SK-N-SH (cell line): ENCODE results near the gene ACSL3.

ENCODE experiments used
- EP300 ChIP-seq, 2 experiments: IDR thresholded peaks; 2 replicates each; pipeline versions ENCODE4 v1.4.0 to v1.6.1; 2012; ENCODE audit warnings: borderline replicate concordance in 1 of 2, low read depth in 1 of 2, low read length in 1 of 2
- GABPA ChIP-seq: IDR thresholded peaks from 2 replicates; pipeline ENCODE4 v1.4.0; 2012; ENCODE audit warnings: low read depth, mild to moderate bottlenecking
- NFIC ChIP-seq: IDR thresholded peaks from 2 replicates; pipeline ENCODE4 v1.4.0; 2012; ENCODE audit warnings: borderline replicate concordance
- POLR2AphosphoS5 ChIP-seq: IDR thresholded peaks from 2 replicates; pipeline ENCODE4 v1.6.1; 2012; ENCODE audit warnings: low read depth, low read length
- RCOR1 ChIP-seq: fragments of 150-350 bp; IDR thresholded peaks from 2 replicates; pipeline ENCODE4 v1.6.1; 2017; ENCODE audit warnings: antibody characterized with exemption, low read length
- RFX5 ChIP-seq: IDR thresholded peaks from 2 replicates; pipeline ENCODE4 v1.6.1; 2012; ENCODE audit warnings: mild to moderate bottlenecking, improper control_type of control experiment, low read length
- SIN3A ChIP-seq: IDR thresholded peaks from 2 replicates; pipeline ENCODE4 v1.6.1; 2012; ENCODE audit warnings: low read depth, mild to moderate bottlenecking, low read length, moderate library complexity, borderline replicate concordance
- TAF1 ChIP-seq: IDR thresholded peaks from 2 replicates; pipeline ENCODE4 v1.6.1; 2012; ENCODE audit warnings: low read depth, mild to moderate bottlenecking, low read length, moderate library complexity, borderline replicate concordance
- YY1 ChIP-seq: IDR thresholded peaks from 2 replicates; pipeline ENCODE4 v1.4.0; 2012; ENCODE audit warnings: low read depth, mild to moderate bottlenecking
- TF ChIP-seq, protein P1 (sequence below): fragments of 200-600 bp; sonication (generic); IDR thresholded peaks from 2 replicates; pipeline ENCODE4 v1.6.1; 2017; ENCODE audit warnings: antibody characterized with exemption, mild to moderate bottlenecking, moderate library complexity
- TF ChIP-seq, protein P2 (sequence below): IDR thresholded peaks from 2 replicates; pipeline ENCODE4 v1.4.0; 2012; ENCODE audit warnings: low read depth, borderline replicate concordance

DNA sequence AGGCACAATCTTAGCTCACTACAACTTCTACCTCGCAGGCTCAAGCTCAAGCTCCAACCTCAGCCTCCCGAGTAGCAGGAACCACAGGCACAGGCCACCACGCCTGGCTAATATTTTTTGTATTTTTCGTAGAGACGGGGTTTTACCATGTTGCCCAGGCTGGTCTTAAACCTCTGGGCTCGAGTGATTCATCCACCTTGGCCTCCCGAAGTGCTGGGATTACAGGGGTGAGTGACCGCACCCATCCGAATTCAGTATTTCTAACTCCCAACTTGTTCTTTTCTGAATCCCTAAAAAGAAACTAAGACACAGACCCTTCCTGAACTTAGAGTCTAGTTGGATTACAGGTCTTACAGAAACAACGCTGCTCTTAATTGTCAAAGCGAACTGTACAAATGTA, 32.3 kb upstream of the ACSL3 start:
- no peak for TF ChIP-seq EP300 (IDR thresholded peaks at IDR 0.05; ENCODE audit: borderline replicate concordance in 1 of 2, low read depth in 1 of 2, low read length in 1 of 2)
- TF ChIP-seq NFIC = no peak
- TF ChIP-seq, protein P1, sequence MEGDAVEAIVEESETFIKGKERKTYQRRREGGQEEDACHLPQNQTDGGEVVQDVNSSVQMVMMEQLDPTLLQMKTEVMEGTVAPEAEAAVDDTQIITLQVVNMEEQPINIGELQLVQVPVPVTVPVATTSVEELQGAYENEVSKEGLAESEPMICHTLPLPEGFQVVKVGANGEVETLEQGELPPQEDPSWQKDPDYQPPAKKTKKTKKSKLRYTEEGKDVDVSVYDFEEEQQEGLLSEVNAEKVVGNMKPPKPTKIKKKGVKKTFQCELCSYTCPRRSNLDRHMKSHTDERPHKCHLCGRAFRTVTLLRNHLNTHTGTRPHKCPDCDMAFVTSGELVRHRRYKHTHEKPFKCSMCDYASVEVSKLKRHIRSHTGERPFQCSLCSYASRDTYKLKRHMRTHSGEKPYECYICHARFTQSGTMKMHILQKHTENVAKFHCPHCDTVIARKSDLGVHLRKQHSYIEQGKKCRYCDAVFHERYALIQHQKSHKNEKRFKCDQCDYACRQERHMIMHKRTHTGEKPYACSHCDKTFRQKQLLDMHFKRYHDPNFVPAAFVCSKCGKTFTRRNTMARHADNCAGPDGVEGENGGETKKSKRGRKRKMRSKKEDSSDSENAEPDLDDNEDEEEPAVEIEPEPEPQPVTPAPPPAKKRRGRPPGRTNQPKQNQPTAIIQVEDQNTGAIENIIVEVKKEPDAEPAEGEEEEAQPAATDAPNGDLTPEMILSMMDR = no peak
- no peak for TF ChIP-seq GABPA
- no peak for TF ChIP-seq POLR2AphosphoS5
- TF ChIP-seq SIN3A = no peak
- no peak for TF ChIP-seq RFX5
- no peak for TF ChIP-seq TAF1
- TF ChIP-seq RCOR1 = no peak
- TF ChIP-seq, protein P2, sequence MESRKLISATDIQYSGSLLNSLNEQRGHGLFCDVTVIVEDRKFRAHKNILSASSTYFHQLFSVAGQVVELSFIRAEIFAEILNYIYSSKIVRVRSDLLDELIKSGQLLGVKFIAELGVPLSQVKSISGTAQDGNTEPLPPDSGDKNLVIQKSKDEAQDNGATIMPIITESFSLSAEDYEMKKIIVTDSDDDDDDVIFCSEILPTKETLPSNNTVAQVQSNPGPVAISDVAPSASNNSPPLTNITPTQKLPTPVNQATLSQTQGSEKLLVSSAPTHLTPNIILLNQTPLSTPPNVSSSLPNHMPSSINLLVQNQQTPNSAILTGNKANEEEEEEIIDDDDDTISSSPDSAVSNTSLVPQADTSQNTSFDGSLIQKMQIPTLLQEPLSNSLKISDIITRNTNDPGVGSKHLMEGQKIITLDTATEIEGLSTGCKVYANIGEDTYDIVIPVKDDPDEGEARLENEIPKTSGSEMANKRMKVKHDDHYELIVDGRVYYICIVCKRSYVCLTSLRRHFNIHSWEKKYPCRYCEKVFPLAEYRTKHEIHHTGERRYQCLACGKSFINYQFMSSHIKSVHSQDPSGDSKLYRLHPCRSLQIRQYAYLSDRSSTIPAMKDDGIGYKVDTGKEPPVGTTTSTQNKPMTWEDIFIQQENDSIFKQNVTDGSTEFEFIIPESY = no peak
- TF ChIP-seq YY1 = no peak
